ENCODE measurements around the gene PARP4.
"Not testable (repeated sequence)": the region's sequence is repeated elsewhere in the genome, so short reads cannot be mapped to it uniquely, and the experiment has no call there.

DNA sequence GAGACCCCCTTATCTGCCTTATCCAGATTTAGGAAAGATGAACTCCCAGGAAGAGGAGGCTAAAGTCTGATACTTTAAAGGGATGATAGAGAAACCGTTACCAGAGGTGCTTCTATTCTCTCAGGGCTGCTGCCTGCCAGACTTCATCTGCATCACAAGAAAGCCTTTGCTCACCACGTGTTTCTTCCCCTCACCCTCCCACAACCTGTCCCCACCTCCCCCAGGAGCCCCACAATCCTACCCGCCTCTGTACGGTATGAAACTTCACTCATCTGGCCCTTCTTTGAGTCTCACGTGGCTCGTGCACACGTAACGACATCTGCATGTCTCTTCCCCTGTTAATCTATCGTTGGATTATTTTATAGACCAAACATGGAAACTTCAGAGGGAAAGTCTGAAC lies 67.7 kb downstream of the PARP4 start:
- TF ChIP-seq, protein P1, sequence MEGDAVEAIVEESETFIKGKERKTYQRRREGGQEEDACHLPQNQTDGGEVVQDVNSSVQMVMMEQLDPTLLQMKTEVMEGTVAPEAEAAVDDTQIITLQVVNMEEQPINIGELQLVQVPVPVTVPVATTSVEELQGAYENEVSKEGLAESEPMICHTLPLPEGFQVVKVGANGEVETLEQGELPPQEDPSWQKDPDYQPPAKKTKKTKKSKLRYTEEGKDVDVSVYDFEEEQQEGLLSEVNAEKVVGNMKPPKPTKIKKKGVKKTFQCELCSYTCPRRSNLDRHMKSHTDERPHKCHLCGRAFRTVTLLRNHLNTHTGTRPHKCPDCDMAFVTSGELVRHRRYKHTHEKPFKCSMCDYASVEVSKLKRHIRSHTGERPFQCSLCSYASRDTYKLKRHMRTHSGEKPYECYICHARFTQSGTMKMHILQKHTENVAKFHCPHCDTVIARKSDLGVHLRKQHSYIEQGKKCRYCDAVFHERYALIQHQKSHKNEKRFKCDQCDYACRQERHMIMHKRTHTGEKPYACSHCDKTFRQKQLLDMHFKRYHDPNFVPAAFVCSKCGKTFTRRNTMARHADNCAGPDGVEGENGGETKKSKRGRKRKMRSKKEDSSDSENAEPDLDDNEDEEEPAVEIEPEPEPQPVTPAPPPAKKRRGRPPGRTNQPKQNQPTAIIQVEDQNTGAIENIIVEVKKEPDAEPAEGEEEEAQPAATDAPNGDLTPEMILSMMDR (IDR thresholded peaks at IDR 0.05 in 8 of 11, conservative IDR thresholded peaks at IDR 0.05 in 3 of 11) = not testable (repeated sequence)
- TF ChIP-seq POLR2AphosphoS5 (IDR thresholded peaks at IDR 0.05) = not testable (repeated sequence)
